Endothelial cell of umbilical vein (primary cell): ENCODE results near the gene AP5B1. TPM values are rescaled to one million over a fixed set of nuclear protein-coding genes. Genes with fewer than 3 reads are reported as not detected.

Experiments
- BruUV-seq: library from RNA; stranded (reverse); fragments of 400-500 nt; replicated peaks from 2 replicates; lab custom pipeline; 2021; lab: Mats Ljungman, UMichigan
- CTCF ChIA-PET: fragments of 300-600, 350-600 bp; sonication (Branson Sonifier 250); formaldehyde crosslinking; loops from one replicate; lab custom pipeline; 2021; ENCODE audit warnings: antibody characterized with exemption, inconsistent platforms; lab: Charles Lee
- POLR2A ChIA-PET: fragments of 300-600, 350-600 bp; sonication (Branson Sonifier 250); formaldehyde crosslinking; loops from one replicate; lab custom pipeline; 2021; ENCODE audit warnings: antibody characterized with exemption, inconsistent platforms; lab: Charles Lee
- DNase-seq: peaks from one replicate; pipeline ENCODE4 v3.0.0-alpha.2; 2011; ENCODE audit warnings: low read depth, low spot score
- FAIRE-seq: peaks from 2 replicates; lab custom pipeline; 2011; peaks lifted over from hg19 to GRCh38; lab: Jason Lieb, UNC
- H2AFZ ChIP-seq: 2 replicates; pipeline ENCODE4 v1.6.0; 2012; ENCODE audit warnings: low read depth, low read length, control low read depth, inconsistent platforms
- H3K27ac ChIP-seq: 2 replicates; pipeline ENCODE4 v1.5.1; 2011; ENCODE audit warnings: low read depth, mild to moderate bottlenecking, control low read depth, low read length, moderate library complexity; ENCODE audit not compliant: insufficient read depth
- H3K27me3 ChIP-seq, 2 experiments: 2 replicates each; pipeline versions ENCODE4 v1.6.0 to v1.6.1; 2011; ENCODE audit warnings: low read length in 2 of 2, mixed read lengths in 1 of 2; ENCODE audit not compliant: control insufficient read depth in 2 of 2, insufficient read depth in 2 of 2
- H3K36me3 ChIP-seq, 2 experiments: 2 replicates in 1 of 2; 3 replicates in 1 of 2; pipeline ENCODE4 v1.5.1; 2011; ENCODE audit warnings: low read length in 2 of 2, mild to moderate bottlenecking in 1 of 2, moderate library complexity in 1 of 2; ENCODE audit not compliant: control insufficient read depth in 2 of 2, insufficient read depth in 2 of 2; ENCODE audit errors: extremely low read depth in 1 of 2
- H3K4me1 ChIP-seq: 3 replicates; pipeline ENCODE4 v1.5.1; 2011; ENCODE audit warnings: mild to moderate bottlenecking, low read length; ENCODE audit not compliant: control insufficient read depth, insufficient read depth; ENCODE audit errors: extremely low read depth
- H3K4me2 ChIP-seq: 2 replicates; pipeline ENCODE4 v1.6.1; 2011; ENCODE audit warnings: low read length, control low read depth, mixed read lengths; ENCODE audit not compliant: insufficient read depth
- H3K4me3 ChIP-seq, 3 experiments: fragments of 200-600 bp in 1 of 3; sonication (generic), shearing (Covaris generic) in 1 of 3; replicated peaks in 1 of 3; 2 replicates each; pipeline ENCODE4 v1.5.1; 2011 to 2016; ENCODE audit warnings: control low read depth in 3 of 3, low read length in 3 of 3, mild to moderate bottlenecking in 2 of 3, inconsistent platforms in 1 of 3, low read depth in 1 of 3, moderate library complexity in 1 of 3; ENCODE audit not compliant: insufficient read depth in 1 of 3
- H3K79me2 ChIP-seq: 2 replicates; pipeline ENCODE4 v1.6.0; 2012; ENCODE audit warnings: low read length, inconsistent platforms; ENCODE audit not compliant: control insufficient read depth, insufficient read depth
- H3K9ac ChIP-seq: replicated peaks from 2 replicates; pipeline ENCODE3; 2011; ENCODE audit warnings: low read length, control low read depth; ENCODE audit not compliant: insufficient read depth; ENCODE audit errors: extremely low read depth
- H3K9me1 ChIP-seq: replicated peaks from 3 replicates; pipeline ENCODE4 v1.6.0; 2011; ENCODE audit warnings: mild to moderate bottlenecking, low read length; ENCODE audit not compliant: control insufficient read depth, insufficient read depth; ENCODE audit errors: extremely low read depth
- H3K9me3 ChIP-seq: replicated peaks from 2 replicates; pipeline ENCODE4 v1.5.1; 2012; ENCODE audit warnings: low read length, inconsistent platforms; ENCODE audit not compliant: control insufficient read depth, insufficient read depth
- H4K20me1 ChIP-seq: replicated peaks from 2 replicates; pipeline ENCODE3; 2011; ENCODE audit warnings: mild to moderate bottlenecking, low read length; ENCODE audit not compliant: control insufficient read depth, insufficient read depth; ENCODE audit errors: extremely low read depth
- JUN ChIP-seq: IDR thresholded peaks from 2 replicates; pipeline ENCODE4 v1.6.1; 2011; ENCODE audit warnings: borderline replicate concordance, low read depth; ENCODE audit not compliant: insufficient read length, insufficient read depth
- MAX ChIP-seq: IDR thresholded peaks from 2 replicates; pipeline ENCODE4 v1.6.1; 2011; ENCODE audit not compliant: insufficient read depth, insufficient read length
- POLR2A ChIP-seq: IDR thresholded peaks from 2 replicates; pipeline ENCODE4 v1.6.1; 2012; ENCODE audit warnings: low read depth, mild to moderate bottlenecking, control low read depth, low read length
- dilution Hi-C: fragments of 300-500 bp; cut with MboI; formaldehyde crosslinking; loops from one replicate; pipeline ENCODE4 v1.15.0; 2019; ENCODE audit warnings: low sequenced_read_pairs; ENCODE audit not compliant: extremely low pct_ligation_motif_present
- intact Hi-C: fragments of 100-400 bp; cut with micrococcal nuclease; formaldehyde crosslinking; loops from one replicate; pipeline ENCODE4 v1.10.0; 2022
- polyA plus RNA-seq, 4 experiments: library from polyadenylated mRNA; depleted of rRNA in 3 of 4; stranded (reverse) in 3 of 4; unstranded in 1 of 4; fragments of >200 nt; gene quantifications; 2 replicates each; pipeline versions ENCODE4 v1.2.1 to v1.2.3, GENCODE V29; 2011 to 2012; ENCODE audit warnings: missing spikeins in 1 of 4
- total RNA-seq: library from RNA; stranded (reverse); gene quantifications from 2 replicates; pipeline ENCODE4 v1.2.3, GENCODE V29; 2021

AP5B1 gene
- total and polyA plus RNA-seq, 2 donors (not counting 3 experiments of a cell fraction or from before 2014, with no cell fraction given), result 9.2 to 15.3 TPM

GRCh38 chr11:65778901-65779668, 1.7 kb downstream of the AP5B1 start:
- no peak overlapping the region for H3K9ac ChIP-seq
- POLR2A ChIA-PET, result interaction anchor here (1.2 kb wide), 1 partner anchor 81 kb away, joined by 5 read pairs; the partner anchor contains the start of gene MUS81

GRCh38 chr11:65778431-65778900, 2.3 kb downstream of the AP5B1 start:
- peaks cover 12 to 14% of the 10 kb centered on the region in 2 experiments for H3K36me3 ChIP-seq
- H3K9me3 ChIP-seq, result no peaks in the 10 kb centered on the region
- no peak overlapping the region for H3K4me2 ChIP-seq
- no peak overlapping the region for H3K27ac ChIP-seq
- dilution Hi-C loops (no loop called here), intact Hi-C loops (no loop called here)
- H4K20me1 ChIP-seq, result no peaks in the 10 kb centered on the region
- no peak for TF ChIP-seq POLR2A
- no peak for TF ChIP-seq JUN
- no peak for TF ChIP-seq MAX
- peaks cover 24% of the 10 kb centered on the region for H3K79me2 ChIP-seq
- DNase-seq (no peak), FAIRE-seq (no peak)
- no peak overlapping the region for H3K9ac ChIP-seq
- BruUV-seq, result no TSS peak
- no peak overlapping the region for H2AFZ ChIP-seq
- H3K9me1 ChIP-seq, result no peaks in the 10 kb centered on the region
- ChIA-PET POLR2A (interaction anchor here (0.6 kb wide), 1 partner anchor 21 kb away, joined by 4 read pairs; no protein-coding TSS in a partner anchor), CTCF (interaction anchor here (1.0 to 4.1 kb wide), 9 partner anchors 8 to 244 kb away, joined by 3 to 109 read pairs (median 26); partner anchors contain the start of genes RNASEH2C and SIPA1)
- no peak overlapping the region for H3K4me3 ChIP-seq
- H3K4me1 ChIP-seq, result peaks cover 5% of the 10 kb centered on the region
- H3K27me3 ChIP-seq, result no peaks in the 10 kb centered on the region

More at GRCh38 chr11:65778901-65779668, 1.7 kb downstream of the AP5B1 start:
- H3K9me1 ChIP-seq, result no peaks in the 10 kb centered on the region
- BruUV-seq, result no TSS peak
- dilution Hi-C loops (no loop called here), intact Hi-C loops (no loop called here)
- DNase-seq (no peak), FAIRE-seq (no peak)
- no peak overlapping the region for H3K27ac ChIP-seq
- H2AFZ ChIP-seq, result no peak overlapping the region
- H3K4me1 ChIP-seq, result peaks cover 5% of the 10 kb centered on the region
- peak overlapping the region; percentile 66 for H3K4me2 ChIP-seq
- no peak for TF ChIP-seq JUN
- H3K4me3 ChIP-seq, result peak overlapping the region in 2 of 3 experiments; percentile 49 to 55
- CTCF ChIA-PET, result interaction anchor here (0.6 to 4.1 kb wide), 46 partner anchors 8 to 354 kb away, joined by 3 to 109 read pairs (median 7); partner anchors contain the start of genes BANF1, CCDC85B, EFEMP2 and EIF1AD
- H3K9me3 ChIP-seq, result no peaks in the 10 kb centered on the region
- H3K36me3 ChIP-seq, result peaks cover 12 to 14% of the 10 kb centered on the region in 2 experiments
- no peaks in the 10 kb centered on the region for H3K27me3 ChIP-seq
- no peaks in the 10 kb centered on the region for H4K20me1 ChIP-seq
- H3K79me2 ChIP-seq, result peaks cover 24% of the 10 kb centered on the region
